Activated CD4-positive, alpha-beta T cell treated with anti-CD3 and anti-CD28 coated beads for 36 hours (primary cell): Measurements from ENCODE around the gene BCLAF3. TPM values are rescaled to one million over a fixed set of nuclear protein-coding genes. Genes with fewer than 3 reads are reported as not detected.

Experiments used
- ATAC-seq: fragments of 200-7000 bp; cut with Tn5 transposase; one replicate; pipeline ENCODE4 v1.10.0; 2021; ENCODE audit warnings: mild to moderate bottlenecking, moderate library complexity
- CTCF ChIA-PET: fragments of 350-600 bp; sonication (Branson Sonifier 250); formaldehyde crosslinking; loops from one replicate; lab custom pipeline; 2021; ENCODE audit warnings: antibody characterized with exemption; lab: Charles Lee
- POLR2A ChIA-PET: fragments of 350-600 bp; sonication (Branson Sonifier 250); formaldehyde crosslinking; loops from one replicate; lab custom pipeline; 2021; ENCODE audit warnings: antibody characterized with exemption, inconsistent platforms; lab: Charles Lee
- DNase-seq: peaks from one replicate; pipeline ENCODE4 v3.0.0-alpha.2; 2020
- H3K27ac Mint-ChIP-seq: one replicate; pipeline ENCODE4 v1.8.0; 2021; ENCODE audit warnings: mixed read lengths
- H3K27me3 Mint-ChIP-seq: one replicate; pipeline ENCODE4 v1.8.0; 2021; ENCODE audit warnings: mixed read lengths
- H3K36me3 Mint-ChIP-seq: one replicate; pipeline ENCODE4 v1.8.0; 2021; ENCODE audit warnings: low read depth, mixed read lengths
- H3K4me1 Mint-ChIP-seq: one replicate; pipeline ENCODE4 v1.8.0; 2021; ENCODE audit warnings: mixed read lengths
- H3K4me3 Mint-ChIP-seq: one replicate; pipeline ENCODE4 v1.8.0; 2021; ENCODE audit warnings: mild to moderate bottlenecking, moderate library complexity, mixed read lengths
- H3K9me3 Mint-ChIP-seq: one replicate; pipeline ENCODE4 v1.8.0; 2021; ENCODE audit warnings: low read depth, mixed read lengths
- intact Hi-C, 2 experiments: fragments of 100-400 bp; cut with DNase I in 1 of 2; cut with micrococcal nuclease in 1 of 2; formaldehyde crosslinking; loops; one replicate each; pipeline versions ENCODE4 v1.14.2 to v1.15.1; 2022 to 2024; cut with DNase I, micrococcal nuclease
- total RNA-seq, 2 experiments: library from RNA; stranded (reverse); gene quantifications; one replicate each; pipeline ENCODE4 v1.2.3, GENCODE V29; 2021

The BCLAF3 gene
- total RNA-seq, 2 experiments from 2014 or later, result 4.3 to 5.7 TPM

GRCh38 chrX:19966056-19966455, 24.8 kb downstream of the BCLAF3 start:
- Mint-ChIP-seq H3K27me3 (no peaks in the 10 kb centered on the region), H3K27ac (no peak overlapping the region), H3K4me3 (no peak overlapping the region), H3K9me3 (no peaks in the 10 kb centered on the region), H3K36me3 (peaks cover 21% of the 10 kb centered on the region), H3K4me1 (peaks cover 17% of the 10 kb centered on the region)
- ChIA-PET POLR2A (no interaction called here), CTCF (interaction anchor here (0.8 to 0.9 kb wide), 2 partner anchors 23 to 453 kb away, joined by 3 to 4 read pairs; no protein-coding TSS in a partner anchor)
- DNase-seq (no peak), ATAC-seq (no peak)
- intact Hi-C loops, result no loop called here

GRCh38 chrX:19964017-19964710, 26.7 kb downstream of the BCLAF3 start:
- ChIA-PET CTCF (no interaction called here), POLR2A (interaction anchor here (0.6 kb wide), 1 partner anchor 343 kb away, joined by 6 read pairs; no protein-coding TSS in a partner anchor)
- ATAC-seq, result peak; percentile 96
- no peaks in the 10 kb centered on the region for H3K27me3 Mint-ChIP-seq
- intact Hi-C loops, result no loop called here
- peaks cover 19% of the 10 kb centered on the region for H3K36me3 Mint-ChIP-seq
- no peak overlapping the region for H3K4me3 Mint-ChIP-seq
- no peak overlapping the region for H3K27ac Mint-ChIP-seq
- H3K4me1 Mint-ChIP-seq, result peaks cover 22% of the 10 kb centered on the region
- DNase-seq, result peak; percentile 72
- no peaks in the 10 kb centered on the region for H3K9me3 Mint-ChIP-seq

DNA sequence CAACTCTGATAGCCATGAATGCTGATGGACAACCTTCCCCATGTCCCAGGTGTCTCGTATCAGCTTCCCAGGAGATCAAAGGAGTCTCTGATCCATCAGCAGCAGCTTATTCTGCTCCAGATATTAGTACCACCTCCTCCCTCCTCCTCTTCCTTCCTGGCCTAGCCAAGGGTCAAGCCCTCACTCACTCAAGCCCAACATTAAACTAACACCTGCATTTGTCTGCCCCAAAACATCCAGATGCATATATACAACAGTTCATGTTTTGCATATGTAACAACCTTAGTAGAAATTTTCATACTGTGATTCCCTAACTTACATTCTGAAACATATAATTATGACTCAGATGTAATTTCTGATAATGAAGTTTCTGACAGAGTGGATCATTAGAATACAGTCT, 29.9 kb downstream of the BCLAF3 start:
- ATAC-seq (no peak), DNase-seq (no peak)
- peaks cover 10% of the 10 kb centered on the region for H3K36me3 Mint-ChIP-seq
- no peak overlapping the region for H3K4me3 Mint-ChIP-seq
- POLR2A ChIA-PET, result no interaction called here
- intact Hi-C loops, result no loop called here
- CTCF ChIA-PET, result no interaction called here
- no peak overlapping the region for H3K27ac Mint-ChIP-seq
- no peaks in the 10 kb centered on the region for H3K9me3 Mint-ChIP-seq
- H3K27me3 Mint-ChIP-seq, result no peaks in the 10 kb centered on the region
- peaks cover 22% of the 10 kb centered on the region for H3K4me1 Mint-ChIP-seq

DNA sequence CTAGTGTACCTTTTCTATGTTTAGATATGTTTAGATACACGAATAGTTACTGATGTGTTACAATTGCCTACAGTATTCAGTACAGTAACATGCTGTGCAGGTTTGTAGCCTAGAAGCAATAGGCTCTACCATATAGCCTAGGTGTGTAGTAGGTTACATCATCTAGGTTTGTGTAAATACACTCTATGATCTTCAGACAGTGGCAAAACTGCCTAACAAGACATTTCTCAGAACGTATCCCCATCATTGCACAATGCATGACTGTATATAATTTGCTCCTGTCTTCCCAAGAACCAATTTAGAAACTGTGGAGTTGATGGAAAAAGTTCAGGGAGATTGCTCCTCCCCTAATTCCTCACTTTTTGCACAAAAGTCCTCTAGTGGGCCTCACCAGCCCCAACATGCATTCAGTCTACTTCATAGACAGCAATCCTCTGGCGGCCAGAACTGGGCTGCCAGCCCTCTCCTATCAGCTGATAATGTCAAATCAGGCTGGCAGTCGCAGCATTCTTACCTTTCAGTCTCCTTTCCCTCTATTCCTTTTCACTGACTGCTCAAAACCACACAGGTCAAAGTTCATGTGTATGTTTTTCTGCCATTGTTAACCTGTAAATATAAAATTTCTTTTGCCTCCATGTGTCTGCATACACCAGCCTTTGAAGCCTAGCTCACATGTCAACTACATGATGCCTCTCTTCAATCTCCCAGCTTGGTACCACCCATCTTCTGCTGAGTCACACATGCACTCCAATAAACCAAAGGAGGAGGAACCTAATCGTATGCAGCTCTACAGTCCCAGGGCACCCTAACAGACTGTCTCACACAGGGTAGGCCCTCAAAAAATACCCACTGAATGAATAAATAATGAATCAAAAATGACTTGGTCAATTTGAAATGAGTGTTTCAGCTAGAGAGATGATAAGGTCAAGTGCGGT, 32.0 kb downstream of the BCLAF3 start:
- no peak for ATAC-seq
- H3K4me1 Mint-ChIP-seq, result peaks cover 10% of the 10 kb centered on the region
- no peaks in the 10 kb centered on the region for H3K27me3 Mint-ChIP-seq
- no peak for DNase-seq
- intact Hi-C loops, result no loop called here
- ChIA-PET CTCF (no interaction called here), POLR2A (no interaction called here)
- no peak overlapping the region for H3K4me3 Mint-ChIP-seq
- H3K27ac Mint-ChIP-seq, result no peak overlapping the region
- H3K36me3 Mint-ChIP-seq, result peaks cover 2% of the 10 kb centered on the region
- H3K9me3 Mint-ChIP-seq, result no peaks in the 10 kb centered on the region

- no peaks in the 10 kb centered on the region for H3K9me3 Mint-ChIP-seq
- DNase-seq, result no peak
- no peak overlapping the region for H3K4me3 Mint-ChIP-seq
- H3K27me3 Mint-ChIP-seq, result no peaks in the 10 kb centered on the region
- peaks cover 2% of the 10 kb centered on the region for H3K36me3 Mint-ChIP-seq
- ChIA-PET POLR2A (no interaction called here), CTCF (interaction anchor here (0.7 to 1.5 kb wide), 2 partner anchors 36 to 52 kb away, joined by 3 read pairs; no protein-coding TSS in a partner anchor)
- H3K4me1 Mint-ChIP-seq, result peaks cover 11% of the 10 kb centered on the region
- no peak for ATAC-seq
- no peak overlapping the region for H3K27ac Mint-ChIP-seq
- intact Hi-C loops, result no loop called here
These were observed 33.9 kb downstream of the BCLAF3 start for GRCh38 chrX:19956923-19957322.

DNA sequence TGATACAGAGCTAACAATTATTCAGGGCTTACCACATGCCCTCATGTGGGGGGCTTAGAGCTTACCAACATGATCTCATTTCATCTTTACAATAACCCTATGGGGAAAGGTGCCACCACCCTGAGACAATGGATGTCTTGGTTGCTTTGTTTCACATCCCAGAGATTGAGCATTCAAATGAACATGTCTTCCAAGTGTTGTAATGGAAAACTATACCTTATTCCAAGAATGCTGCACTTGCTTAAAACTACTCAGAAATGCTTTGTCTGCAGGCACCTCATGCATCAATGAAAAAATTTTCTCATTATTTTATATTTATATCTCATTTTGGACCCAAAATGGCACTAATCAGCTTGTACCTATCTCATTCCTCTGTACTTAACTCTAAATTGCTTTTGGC, 34.6 kb downstream of the BCLAF3 start:
- CTCF ChIA-PET, result interaction anchor here (0.7 to 1.6 kb wide), 3 partner anchors 11 to 109 kb away, joined by 3 to 7 read pairs (median 4); no protein-coding TSS in a partner anchor
- intact Hi-C loops, result no loop called here
- H3K27ac Mint-ChIP-seq, result no peak overlapping the region
- H3K36me3 Mint-ChIP-seq, result peaks cover 2% of the 10 kb centered on the region
- POLR2A ChIA-PET, result no interaction called here
- no peak overlapping the region for H3K4me3 Mint-ChIP-seq
- peaks cover 11% of the 10 kb centered on the region for H3K4me1 Mint-ChIP-seq
- DNase-seq, result no peak
- no peak for ATAC-seq
- no peaks in the 10 kb centered on the region for H3K9me3 Mint-ChIP-seq
- H3K27me3 Mint-ChIP-seq, result no peaks in the 10 kb centered on the region

DNA sequence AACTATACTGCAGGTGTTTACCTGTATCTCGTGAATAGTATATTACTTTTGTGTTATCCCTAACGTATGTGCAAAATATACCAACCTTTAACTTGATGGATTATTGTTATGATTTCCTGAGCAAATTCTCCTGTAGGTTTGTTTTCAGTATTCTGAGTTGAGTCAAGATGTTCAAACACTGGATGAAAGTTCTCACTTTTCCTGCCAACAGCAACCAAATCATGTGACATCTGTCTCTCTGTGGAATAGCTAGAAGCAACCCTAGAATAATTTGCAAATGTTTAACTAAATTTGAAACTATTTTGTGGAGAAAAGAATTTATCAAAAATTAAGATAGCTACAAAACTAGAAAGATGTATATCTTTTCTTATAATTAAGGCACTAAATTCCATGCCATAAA, 35.6 kb downstream of the BCLAF3 start:
- CTCF ChIA-PET, result interaction anchor here (1.6 kb wide), 1 partner anchor 12 kb away, joined by 7 read pairs; no protein-coding TSS in a partner anchor

DNA sequence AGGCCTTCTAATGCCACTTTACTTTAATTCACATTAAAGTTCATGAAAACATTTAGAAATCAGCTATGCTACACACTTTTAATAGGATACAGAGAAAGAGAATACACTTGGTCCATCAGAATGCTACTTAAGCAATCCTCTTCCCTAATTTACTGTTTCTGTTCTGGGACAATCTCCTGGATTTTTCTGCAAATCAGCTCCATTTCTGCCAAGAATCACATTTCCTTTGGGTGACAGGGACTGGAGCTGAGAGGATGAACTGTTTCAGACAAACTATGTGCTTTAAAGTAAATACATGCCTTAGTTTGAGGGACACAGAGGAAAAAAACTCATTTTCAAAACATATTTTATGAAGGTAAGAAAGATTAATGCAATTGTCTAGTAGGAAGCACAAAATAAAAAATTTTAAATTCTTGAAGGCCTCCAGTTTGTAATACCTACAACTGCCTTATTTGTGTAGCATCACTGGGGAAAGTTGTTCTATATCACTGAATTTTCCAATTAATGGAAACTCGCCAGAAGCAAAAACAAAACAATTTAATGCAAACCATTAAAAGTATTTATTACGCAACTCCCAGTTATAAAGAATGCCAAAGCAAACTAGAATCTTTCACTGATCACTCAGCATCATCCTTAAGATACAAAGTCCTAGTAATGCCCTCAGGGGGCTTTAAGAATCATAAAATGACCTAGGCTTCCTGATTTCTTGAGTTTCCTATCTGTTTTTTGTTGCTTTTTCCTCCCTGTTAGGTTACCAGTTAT, 36.3 kb downstream of the BCLAF3 start:
- intact Hi-C loops, result no loop called here
- Mint-ChIP-seq H3K27me3 (no peaks in the 10 kb centered on the region), H3K36me3 (peaks cover 2% of the 10 kb centered on the region), H3K9me3 (no peaks in the 10 kb centered on the region), H3K27ac (no peak overlapping the region), H3K4me3 (no peak overlapping the region), H3K4me1 (peaks cover 5% of the 10 kb centered on the region)
- CTCF ChIA-PET, result no interaction called here
- POLR2A ChIA-PET, result no interaction called here
- ATAC-seq (no peak), DNase-seq (no peak)

More for the DNA sequence above, 35.6 kb downstream of the BCLAF3 start:
- POLR2A ChIA-PET, result no interaction called here
- intact Hi-C loops, result no loop called here
- H3K27me3 Mint-ChIP-seq, result no peaks in the 10 kb centered on the region
- peaks cover 2% of the 10 kb centered on the region for H3K36me3 Mint-ChIP-seq
- DNase-seq (no peak), ATAC-seq (no peak)
- no peaks in the 10 kb centered on the region for H3K9me3 Mint-ChIP-seq
- H3K4me1 Mint-ChIP-seq, result peaks cover 5% of the 10 kb centered on the region
- no peak overlapping the region for H3K27ac Mint-ChIP-seq
- no peak overlapping the region for H3K4me3 Mint-ChIP-seq

GRCh38 chrX:19953145-19953544, 37.7 kb downstream of the BCLAF3 start:
- Mint-ChIP-seq H3K27me3 (no peaks in the 10 kb centered on the region), H3K27ac (no peak overlapping the region), H3K4me1 (peaks cover 2% of the 10 kb centered on the region), H3K36me3 (peaks cover 9% of the 10 kb centered on the region), H3K9me3 (no peaks in the 10 kb centered on the region), H3K4me3 (no peak overlapping the region)
- intact Hi-C loops, result no loop called here
- ChIA-PET CTCF (interaction anchor here (0.7 kb wide), 1 partner anchor 48 kb away, joined by 3 read pairs; no protein-coding TSS in a partner anchor), POLR2A (no interaction called here)
- DNase-seq (no peak), ATAC-seq (no peak)

GRCh38 chrX:19949340-19949739, 41.5 kb downstream of the BCLAF3 start:
- ChIA-PET POLR2A (interaction anchor here (0.5 kb wide), 1 partner anchor 392 kb away, joined by 3 read pairs; no protein-coding TSS in a partner anchor), CTCF (interaction anchor here (1.2 kb wide), 1 partner anchor 13 kb away, joined by 3 read pairs; no protein-coding TSS in a partner anchor)
- H3K4me3 Mint-ChIP-seq, result no peak overlapping the region
- H3K9me3 Mint-ChIP-seq, result no peaks in the 10 kb centered on the region
- peak overlapping the region; percentile 7 for H3K27ac Mint-ChIP-seq
- H3K36me3 Mint-ChIP-seq, result peaks cover 19% of the 10 kb centered on the region
- peaks cover 8% of the 10 kb centered on the region for H3K4me1 Mint-ChIP-seq
- H3K27me3 Mint-ChIP-seq, result no peaks in the 10 kb centered on the region
- DNase-seq (no peak), ATAC-seq (peak; percentile 61)
- intact Hi-C loops, result no loop called here

- ATAC-seq, result peak; percentile 80
- CTCF ChIA-PET, result no interaction called here
These were observed 43.2 kb downstream of the BCLAF3 start for GRCh38 chrX:19947612-19948011.

More at GRCh38 chrX:19947612-19948011, 43.2 kb downstream of the BCLAF3 start:
- DNase-seq, result no peak
- intact Hi-C loops, result no loop called here
- H3K9me3 Mint-ChIP-seq, result no peaks in the 10 kb centered on the region
- H3K4me1 Mint-ChIP-seq, result peaks cover 7% of the 10 kb centered on the region
- POLR2A ChIA-PET, result interaction anchor here (0.6 kb wide), 1 partner anchor 305 kb away, joined by 4 read pairs; no protein-coding TSS in a partner anchor
- no peak overlapping the region for H3K4me3 Mint-ChIP-seq
- no peaks in the 10 kb centered on the region for H3K27me3 Mint-ChIP-seq
- no peak overlapping the region for H3K27ac Mint-ChIP-seq
- peaks cover 17% of the 10 kb centered on the region for H3K36me3 Mint-ChIP-seq
